Measurements from ENCODE around the gene HEPACAM. TPM values are rescaled to one million over a fixed set of nuclear protein-coding genes. Genes with fewer than 3 reads are reported as not detected.

Gene HEPACAM
- total and polyA plus RNA-seq, 2 donors from 2014 or later = 0.30 TPM; not detected in 1

DNA sequence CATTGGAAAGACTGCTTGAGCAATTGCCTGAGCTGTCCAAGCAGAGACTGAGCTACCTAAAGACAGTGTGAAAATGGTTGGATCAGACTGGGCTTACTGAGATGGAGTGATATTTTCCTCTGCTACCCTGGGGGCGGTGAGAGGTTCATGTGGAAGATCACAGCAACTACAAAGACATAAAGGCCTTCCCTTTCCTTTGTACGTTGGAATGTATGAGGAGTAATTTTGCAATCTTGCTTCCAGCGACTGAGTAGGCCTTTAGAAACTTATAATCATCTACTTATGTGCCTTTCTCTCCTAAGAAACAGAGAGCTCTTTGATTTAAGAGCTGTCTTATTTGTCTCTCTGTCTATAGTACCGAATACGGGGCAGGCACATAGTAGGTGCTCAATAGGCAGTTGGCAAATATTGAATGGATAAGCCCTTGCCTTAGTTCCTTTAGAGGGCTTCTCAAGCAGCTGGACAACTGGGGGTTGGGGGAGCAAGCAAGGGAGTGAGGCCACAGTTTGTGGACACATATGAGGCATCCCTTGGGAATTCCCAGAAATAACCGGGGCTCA is 2.4 kb upstream of the HEPACAM start:
- Histone ChIP-seq H3K27me3 (ENCODE audit: control insufficient read depth, insufficient read depth, low read length) (no peaks in the 10 kb centered on the region), H3K9ac (ENCODE audit: low read length in 3 of 3) (no peak overlapping the region), H3K4me3 (ENCODE audit: low read length in 3 of 3) (no peak overlapping the region), H3K9me3 (ENCODE audit: control insufficient read depth in 2 of 3, insufficient read depth in 1 of 3, low read length in 3 of 3) (no peaks in the 10 kb centered on the region), H3K27ac (ENCODE audit: low read depth in 2 of 2, low read length in 2 of 2) (no peak overlapping the region), H3K36me3 (ENCODE audit: control insufficient read depth in 2 of 3, insufficient read depth in 3 of 3, low read length in 3 of 3) (no peaks in the 10 kb centered on the region), H3K4me1 (ENCODE audit: control insufficient read depth in 2 of 3, insufficient read depth in 2 of 3, low read depth in 1 of 3, low read length in 3 of 3) (no peaks in the 10 kb centered on the region)
- FAIRE-seq (no peak), DNase-seq (no peak)
- intact Hi-C loops (cut with DNase I) = no loop called here
- TF ChIP-seq, protein P1, sequence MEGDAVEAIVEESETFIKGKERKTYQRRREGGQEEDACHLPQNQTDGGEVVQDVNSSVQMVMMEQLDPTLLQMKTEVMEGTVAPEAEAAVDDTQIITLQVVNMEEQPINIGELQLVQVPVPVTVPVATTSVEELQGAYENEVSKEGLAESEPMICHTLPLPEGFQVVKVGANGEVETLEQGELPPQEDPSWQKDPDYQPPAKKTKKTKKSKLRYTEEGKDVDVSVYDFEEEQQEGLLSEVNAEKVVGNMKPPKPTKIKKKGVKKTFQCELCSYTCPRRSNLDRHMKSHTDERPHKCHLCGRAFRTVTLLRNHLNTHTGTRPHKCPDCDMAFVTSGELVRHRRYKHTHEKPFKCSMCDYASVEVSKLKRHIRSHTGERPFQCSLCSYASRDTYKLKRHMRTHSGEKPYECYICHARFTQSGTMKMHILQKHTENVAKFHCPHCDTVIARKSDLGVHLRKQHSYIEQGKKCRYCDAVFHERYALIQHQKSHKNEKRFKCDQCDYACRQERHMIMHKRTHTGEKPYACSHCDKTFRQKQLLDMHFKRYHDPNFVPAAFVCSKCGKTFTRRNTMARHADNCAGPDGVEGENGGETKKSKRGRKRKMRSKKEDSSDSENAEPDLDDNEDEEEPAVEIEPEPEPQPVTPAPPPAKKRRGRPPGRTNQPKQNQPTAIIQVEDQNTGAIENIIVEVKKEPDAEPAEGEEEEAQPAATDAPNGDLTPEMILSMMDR (IDR thresholded peaks at IDR 0.05; ENCODE audit: borderline replicate concordance, extremely low read depth, insufficient read depth) = no peak

DNA sequence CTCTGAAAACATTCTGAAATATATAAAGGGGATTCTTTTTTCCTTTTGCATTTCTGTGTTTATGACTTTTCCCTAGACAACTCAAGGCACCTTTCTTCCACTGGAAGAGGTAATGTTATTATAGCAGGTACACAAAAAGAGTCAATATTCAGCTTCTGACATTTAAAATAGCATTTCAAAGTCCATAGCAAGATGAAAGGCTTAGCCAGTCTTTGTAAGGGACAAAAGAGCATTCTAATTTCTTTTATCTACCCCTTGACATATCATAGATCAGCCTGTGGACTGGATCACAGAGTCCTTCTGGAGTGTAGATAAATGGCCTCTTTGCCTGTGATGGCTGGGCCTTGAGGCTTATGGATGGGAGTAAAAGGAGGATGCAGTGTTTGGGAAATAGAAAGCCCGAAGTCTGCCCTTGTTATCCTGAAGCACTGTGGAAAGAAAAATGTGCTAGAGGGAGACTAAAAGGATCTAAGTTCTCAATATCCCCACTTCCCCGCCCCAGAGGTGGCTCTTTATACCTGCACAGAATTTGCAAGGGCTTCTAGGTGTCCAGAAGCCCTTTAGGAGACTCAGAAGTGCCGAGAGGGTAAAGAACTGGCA is 1.6 kb upstream of the HEPACAM start:
- Histone ChIP-seq H3K4me3 (ENCODE audit: low read length in 3 of 3) (no peak overlapping the region), H3K4me1 (ENCODE audit: control insufficient read depth in 2 of 3, insufficient read depth in 2 of 3, low read depth in 1 of 3, low read length in 3 of 3) (no peaks in the 10 kb centered on the region), H3K27me3 (ENCODE audit: control insufficient read depth, insufficient read depth, low read length) (no peaks in the 10 kb centered on the region), H3K27ac (ENCODE audit: low read depth in 2 of 2, low read length in 2 of 2) (no peak overlapping the region), H3K36me3 (ENCODE audit: control insufficient read depth in 2 of 3, insufficient read depth in 3 of 3, low read length in 3 of 3) (no peaks in the 10 kb centered on the region), H3K9me3 (ENCODE audit: control insufficient read depth in 2 of 3, insufficient read depth in 1 of 3, low read length in 3 of 3) (no peaks in the 10 kb centered on the region), H3K9ac (ENCODE audit: low read length in 3 of 3) (no peak overlapping the region)
- DNase-seq (no peak), FAIRE-seq (no peak)
- TF ChIP-seq, protein P1 (IDR thresholded peaks at IDR 0.05; ENCODE audit: borderline replicate concordance, extremely low read depth, insufficient read depth) = no peak
- intact Hi-C loops (cut with DNase I) = no loop called here

DNA sequence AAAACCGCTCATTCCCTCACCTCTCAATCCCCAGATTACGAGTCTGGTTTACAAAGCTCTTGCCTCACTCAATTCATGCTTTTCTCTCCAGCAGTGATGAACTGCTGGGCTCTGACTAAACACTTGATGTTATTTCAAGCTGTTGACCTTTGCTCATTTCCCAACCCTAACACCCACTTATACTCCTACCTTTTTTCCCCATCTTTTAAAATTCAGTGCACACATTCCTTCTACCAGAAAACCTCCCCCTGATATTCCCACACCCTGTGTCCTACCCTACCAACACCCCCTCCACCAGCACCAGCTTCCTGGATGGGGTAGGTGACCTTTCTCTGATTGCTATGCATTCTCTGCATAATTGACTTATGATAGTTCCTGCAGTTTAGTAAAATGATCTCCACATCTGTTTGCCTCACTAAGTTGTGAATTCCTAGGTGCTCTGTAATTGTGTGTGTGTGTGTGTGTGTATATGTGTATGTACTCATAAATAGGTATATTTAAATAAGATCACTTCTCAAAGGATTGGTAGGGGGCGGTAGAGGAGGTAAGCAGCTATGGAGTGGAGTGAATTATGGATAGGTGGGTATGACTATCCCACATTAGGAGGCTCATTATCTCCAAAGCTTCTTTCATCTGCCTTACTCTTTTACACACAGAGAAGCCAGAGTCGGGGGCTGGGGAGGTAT is 842 bp downstream of the HEPACAM start:
- Histone ChIP-seq H3K27ac (ENCODE audit: low read depth in 2 of 2, low read length in 2 of 2) (no peak overlapping the region), H3K27me3 (ENCODE audit: control insufficient read depth, insufficient read depth, low read length) (no peaks in the 10 kb centered on the region), H3K36me3 (ENCODE audit: control insufficient read depth in 2 of 3, insufficient read depth in 3 of 3, low read length in 3 of 3) (no peaks in the 10 kb centered on the region), H3K4me1 (ENCODE audit: control insufficient read depth in 2 of 3, insufficient read depth in 2 of 3, low read depth in 1 of 3, low read length in 3 of 3) (no peaks in the 10 kb centered on the region), H3K4me3 (ENCODE audit: low read length in 3 of 3) (no peak overlapping the region), H3K9me3 (ENCODE audit: control insufficient read depth in 2 of 3, insufficient read depth in 1 of 3, low read length in 3 of 3) (no peaks in the 10 kb centered on the region), H3K9ac (ENCODE audit: low read length in 3 of 3) (no peak overlapping the region)
- DNase-seq (peak in 3 of 5 donors; percentile 29 to 64 (median 33)), FAIRE-seq (no peak)
- TF ChIP-seq, protein P1 (IDR thresholded peaks at IDR 0.05; ENCODE audit: borderline replicate concordance, extremely low read depth, insufficient read depth) = no peak
- intact Hi-C loops (cut with DNase I) = no loop called here

Data from kidney (tissue), 14 donors.